Pancreas (tissue), 10 donors: ENCODE data around the gene NME7. TPM values are rescaled to one million over a fixed set of nuclear protein-coding genes. Genes with fewer than 3 reads are reported as not detected.

Experiments
- ATAC-seq, 4 donors: fragments of 200-7000 bp; cut with Tn5 transposase; one replicate each; pipeline versions ENCODE4 v1.8.0 to v1.9.1; 2020; ENCODE audit warnings: mild to moderate bottlenecking in 4 of 4, moderate library complexity in 4 of 4
- DNase-seq, 6 donors: peaks; one replicate each; pipeline ENCODE4 v3.0.0-alpha.2; 2020
- FAIRE-seq: peaks from 2 replicates; lab custom pipeline; 2012; peaks lifted over from hg19 to GRCh38; lab: Jason Lieb, UNC
- H3K27ac ChIP-seq, 4 donors: fragments of 200-600 bp; sonication (generic); 1 replicate in 3 of 4; 2 replicates in 1 of 4; pipeline versions ENCODE4 v1.5.0 to v1.8.0; 2020
- H3K27me3 ChIP-seq, 4 donors: fragments of 200-600 bp; one replicate each; pipeline ENCODE4 v1.8.0; 2021
- H3K36me3 ChIP-seq, 3 donors: fragments of 200-600 bp; sonication (generic) in 1 of 3; one replicate each; pipeline versions ENCODE4 v1.5.0 to v1.8.0; 2020 to 2021
- H3K4me1 ChIP-seq, 3 donors: fragments of 200-600 bp; one replicate each; pipeline ENCODE4 v1.8.0; 2021
- H3K4me3 ChIP-seq, 4 donors: fragments of 200-600 bp; sonication (generic) in 2 of 4; one replicate each; pipeline versions ENCODE4 v1.5.0 to v1.8.0; 2020 to 2021
- H3K9me3 ChIP-seq, 4 donors: fragments of 200-600 bp; one replicate each; pipeline ENCODE4 v1.8.0; 2021
- WGBS, 2 donors: extraction: QIAGEN DNeasy Blood & Tissue Kit; methylation state at CpG; one replicate each; pipeline ENCODE4 v1.1.7; 2013; 5-methylcytosine and 5-hydroxymethylcytosine counted together
- intact Hi-C, 3 donors: fragments of 100-400 bp; cut with DNase I; formaldehyde crosslinking; loops; one replicate each; pipeline versions ENCODE4 v1.11.1 to v1.14.2; 2022
- polyA plus RNA-seq, 2 donors: library from polyadenylated mRNA; stranded (reverse); fragments of 200-250 nt; gene quantifications; one replicate each; pipeline ENCODE4 v1.2.3, GENCODE V29; 2013
- total RNA-seq, 6 donors: library from RNA; stranded (reverse); fragmentation: NEBNext Ultra II Directional in 4 of 6; extraction: Animal tissue kit (Norgen Biotek cat#: 25700) in 4 of 6; gene quantifications; one replicate each; pipeline versions ENCODE4 v1.2.1 to v1.2.4, GENCODE V29; 2021 to 2023
- TF ChIP-seq, protein P1 (sequence below), 4 donors: fragments of 200-600 bp; sonication (generic) in 3 of 4; IDR thresholded peaks; one replicate each; pipeline versions ENCODE4 v1.5.0 to v1.8.0; 2021; ENCODE audit warnings: antibody characterized with exemption in 4 of 4
- donor health status: healthy with polysubstance abuse.
- donor health status: DM: no; HTN: no; CAD: no; lungs with moderate emphysema.
- donor health status: DM: no; HTN: no; CAD: no.
- donor health status: control.
- donor health status: control.
- donor health status: Bipolar disorder and iron deficiency.
- donor health status: DM: yes; HTN: yes; CAD: no.
- donor health status: DM: no; HTN: no; CAD: no.
- donor health status: DM: no; HTN: no; CAD: no.
- donor health status: DM: yes; HTN: yes; CAD: no.

NME7 gene
- total and polyA plus RNA-seq, 8 donors = 5.0 to 12.6 (median 8.0) TPM

DNA sequence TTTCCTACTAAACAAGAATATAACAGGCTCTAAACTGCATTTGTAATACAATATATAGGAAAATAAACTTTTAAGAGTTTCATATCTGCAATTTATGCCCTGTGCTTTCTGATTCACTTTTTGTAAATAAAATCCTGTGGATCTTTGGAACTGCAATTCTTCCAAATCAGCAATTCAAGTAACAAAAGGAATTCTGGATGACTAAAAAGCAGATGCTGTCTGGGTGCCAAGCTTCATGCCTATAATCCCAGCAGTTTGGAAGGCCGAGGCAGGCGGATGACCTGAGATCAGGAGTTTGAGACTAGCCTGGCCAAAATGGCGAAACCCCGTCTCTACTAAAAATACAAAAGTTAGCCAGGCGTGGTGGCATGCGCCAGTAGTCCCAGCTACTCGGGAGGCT lies 6.3 kb downstream of the NME7 start:
- Histone ChIP-seq H3K4me1 (no peaks in the 10 kb centered on the region), H3K27me3 (no peaks in the 10 kb centered on the region), H3K4me3 (no peak overlapping the region), H3K27ac (no peak overlapping the region), H3K36me3 (no peaks in the 10 kb centered on the region), H3K9me3 (no peaks in the 10 kb centered on the region)
- WGBS, 2 donors = 96% methylated on average over 7 of the region's 7 CpGs
- intact Hi-C loops = no loop called here
- TF ChIP-seq, protein P1, sequence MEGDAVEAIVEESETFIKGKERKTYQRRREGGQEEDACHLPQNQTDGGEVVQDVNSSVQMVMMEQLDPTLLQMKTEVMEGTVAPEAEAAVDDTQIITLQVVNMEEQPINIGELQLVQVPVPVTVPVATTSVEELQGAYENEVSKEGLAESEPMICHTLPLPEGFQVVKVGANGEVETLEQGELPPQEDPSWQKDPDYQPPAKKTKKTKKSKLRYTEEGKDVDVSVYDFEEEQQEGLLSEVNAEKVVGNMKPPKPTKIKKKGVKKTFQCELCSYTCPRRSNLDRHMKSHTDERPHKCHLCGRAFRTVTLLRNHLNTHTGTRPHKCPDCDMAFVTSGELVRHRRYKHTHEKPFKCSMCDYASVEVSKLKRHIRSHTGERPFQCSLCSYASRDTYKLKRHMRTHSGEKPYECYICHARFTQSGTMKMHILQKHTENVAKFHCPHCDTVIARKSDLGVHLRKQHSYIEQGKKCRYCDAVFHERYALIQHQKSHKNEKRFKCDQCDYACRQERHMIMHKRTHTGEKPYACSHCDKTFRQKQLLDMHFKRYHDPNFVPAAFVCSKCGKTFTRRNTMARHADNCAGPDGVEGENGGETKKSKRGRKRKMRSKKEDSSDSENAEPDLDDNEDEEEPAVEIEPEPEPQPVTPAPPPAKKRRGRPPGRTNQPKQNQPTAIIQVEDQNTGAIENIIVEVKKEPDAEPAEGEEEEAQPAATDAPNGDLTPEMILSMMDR (IDR thresholded peaks at IDR 0.05) = no peak
- FAIRE-seq (no peak), ATAC-seq (no peak), DNase-seq (no peak)

DNA sequence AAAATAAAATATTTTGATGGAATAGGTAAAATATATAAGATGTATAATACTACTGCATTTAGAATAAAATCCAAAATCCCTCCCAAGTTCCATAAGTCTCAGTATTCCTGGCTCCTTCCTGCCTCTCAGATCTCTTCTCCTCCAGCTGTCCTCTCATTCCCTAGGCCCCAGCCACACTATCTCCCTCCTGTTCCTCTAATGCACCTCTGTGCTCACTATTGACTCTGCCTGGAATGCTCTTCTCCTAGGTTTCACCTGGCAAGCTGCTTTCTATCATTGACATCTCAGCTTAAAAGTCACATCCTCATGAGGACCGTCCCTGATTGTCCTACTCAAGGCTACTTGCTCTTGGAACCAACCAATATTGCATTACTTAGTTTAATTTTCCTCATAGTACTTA lies 7.2 kb downstream of the NME7 start:
- intact Hi-C loops = no loop called here

DNA sequence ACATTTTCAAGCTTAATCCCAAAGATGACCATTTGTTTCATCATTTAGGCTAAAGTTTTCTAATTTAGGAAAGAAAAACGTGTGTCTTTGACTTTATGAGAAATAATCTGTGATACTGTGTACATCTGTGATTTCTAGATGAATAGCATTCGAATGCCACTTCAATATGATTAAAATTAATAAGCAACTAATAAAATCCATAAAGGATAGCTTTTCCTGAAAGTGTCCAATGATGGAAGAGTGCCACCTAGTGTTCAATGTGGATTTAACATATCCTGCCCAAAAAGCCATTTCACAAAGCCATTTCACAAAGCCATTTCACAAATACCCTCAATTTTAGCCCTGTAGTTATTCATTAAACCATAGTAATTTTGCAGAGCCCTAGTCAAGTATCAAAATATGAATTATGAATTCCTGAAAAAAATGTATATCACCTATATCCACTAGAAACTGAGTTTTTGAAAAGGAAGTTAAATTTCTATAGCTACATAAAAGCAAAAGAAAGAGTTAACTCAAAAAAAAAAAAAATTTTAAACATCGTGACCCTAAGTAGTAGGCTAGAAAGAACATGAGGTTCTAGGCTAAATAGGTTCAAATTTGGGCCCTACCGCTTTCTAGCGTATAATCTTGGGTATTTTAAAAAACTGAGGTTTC lies 19.1 kb downstream of the NME7 start:
- TF ChIP-seq, protein P1 (IDR thresholded peaks at IDR 0.05) = peak; percentile 39 to 72 (median 56)
- no peaks in the 10 kb centered on the region for H3K27me3 ChIP-seq
- no peak overlapping the region for H3K27ac ChIP-seq
- H3K9me3 ChIP-seq = no peaks in the 10 kb centered on the region
- DNase-seq = peak in 2 of 6 donors; percentile 7 to 41
- H3K36me3 ChIP-seq = no peaks in the 10 kb centered on the region
- peak; percentile 95 for FAIRE-seq
- intact Hi-C loops = loop anchor here in 2 of 3 donors (5.0 to 10.0 kb wide), 2 partner anchors 734 to 736 kb away; no protein-coding TSS in a partner anchor
- peak; percentile 60 to 76 (median 73) for ATAC-seq
- WGBS, 2 donors = 40 to 41% methylated on average over 5 of the region's 5 CpGs
- no peaks in the 10 kb centered on the region for H3K4me1 ChIP-seq
- no peak overlapping the region for H3K4me3 ChIP-seq

More for the DNA sequence above, 7.2 kb downstream of the NME7 start:
- no peak for ATAC-seq
- Histone ChIP-seq H3K27me3 (no peaks in the 10 kb centered on the region), H3K4me3 (no peak overlapping the region), H3K36me3 (no peaks in the 10 kb centered on the region), H3K9me3 (no peaks in the 10 kb centered on the region), H3K27ac (no peak overlapping the region), H3K4me1 (no peaks in the 10 kb centered on the region)
- TF ChIP-seq, protein P1 (IDR thresholded peaks at IDR 0.05) = no peak
- WGBS, 2 donors = 88 to 97% methylated on average over 1 of the region's 1 CpG
- no peak for FAIRE-seq
- no peak for DNase-seq

DNA sequence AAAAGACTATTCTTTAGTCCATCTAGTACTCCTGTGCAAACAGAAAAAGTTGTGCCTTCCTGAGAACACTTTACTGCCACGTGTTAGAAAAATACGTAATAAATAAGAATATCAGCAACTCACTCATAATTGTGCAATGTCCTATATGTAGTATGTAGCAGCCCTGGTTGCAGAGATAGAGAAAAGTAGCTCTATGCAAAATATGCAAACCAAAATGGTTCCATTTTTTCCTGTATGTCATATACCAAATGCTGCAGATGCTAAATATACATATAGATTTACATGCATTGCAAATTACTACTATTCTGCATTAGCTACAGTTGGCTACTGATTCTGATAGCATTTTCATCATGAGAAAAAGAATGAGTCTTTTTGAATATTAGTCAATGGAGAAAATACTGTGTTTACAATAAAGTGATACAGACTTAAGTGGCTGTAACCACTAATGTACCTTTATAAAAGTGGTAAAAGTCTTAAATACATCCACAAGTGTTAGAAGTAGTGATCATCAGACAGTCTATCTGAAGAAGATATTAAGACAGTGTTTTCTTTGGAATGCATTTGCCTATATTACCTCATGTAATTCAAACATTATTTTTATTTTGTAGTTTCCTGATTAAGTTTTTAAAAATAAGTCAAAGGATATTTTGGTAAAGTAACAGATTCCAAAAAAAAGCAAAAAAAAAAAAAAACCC lies 19.8 kb downstream of the NME7 start:
- no peaks in the 10 kb centered on the region for H3K4me1 ChIP-seq
- H3K9me3 ChIP-seq = no peaks in the 10 kb centered on the region
- FAIRE-seq (no peak), ATAC-seq (no peak), DNase-seq (no peak)
- no peak overlapping the region for H3K27ac ChIP-seq
- intact Hi-C loops = loop anchor here in 2 of 3 donors (5.0 to 10.0 kb wide), 2 partner anchors 733 to 736 kb away; no protein-coding TSS in a partner anchor
- no peak overlapping the region for H3K4me3 ChIP-seq
- TF ChIP-seq, protein P1 (IDR thresholded peaks at IDR 0.05) = no peak
- WGBS, 2 donors = 66 to 76% methylated on average over 2 of the region's 2 CpGs
- no peaks in the 10 kb centered on the region for H3K27me3 ChIP-seq
- H3K36me3 ChIP-seq = no peaks in the 10 kb centered on the region
